RCC 7860 (cell line): ENCODE measurements around the gene EIF3D.
"Not testable (repeated sequence)": the region's sequence is repeated elsewhere in the genome, so short reads cannot be mapped to it uniquely, and the experiment has no call there.

ENCODE experiments used
- DNase-seq: peaks from one replicate; pipeline ENCODE4 v3.0.0-alpha.2; 2015; ENCODE audit warnings: low spot score
- FAIRE-seq: peaks from 2 replicates; lab custom pipeline; 2012; peaks lifted over from hg19 to GRCh38; lab: Jason Lieb, UNC

EIF3D gene

DNA sequence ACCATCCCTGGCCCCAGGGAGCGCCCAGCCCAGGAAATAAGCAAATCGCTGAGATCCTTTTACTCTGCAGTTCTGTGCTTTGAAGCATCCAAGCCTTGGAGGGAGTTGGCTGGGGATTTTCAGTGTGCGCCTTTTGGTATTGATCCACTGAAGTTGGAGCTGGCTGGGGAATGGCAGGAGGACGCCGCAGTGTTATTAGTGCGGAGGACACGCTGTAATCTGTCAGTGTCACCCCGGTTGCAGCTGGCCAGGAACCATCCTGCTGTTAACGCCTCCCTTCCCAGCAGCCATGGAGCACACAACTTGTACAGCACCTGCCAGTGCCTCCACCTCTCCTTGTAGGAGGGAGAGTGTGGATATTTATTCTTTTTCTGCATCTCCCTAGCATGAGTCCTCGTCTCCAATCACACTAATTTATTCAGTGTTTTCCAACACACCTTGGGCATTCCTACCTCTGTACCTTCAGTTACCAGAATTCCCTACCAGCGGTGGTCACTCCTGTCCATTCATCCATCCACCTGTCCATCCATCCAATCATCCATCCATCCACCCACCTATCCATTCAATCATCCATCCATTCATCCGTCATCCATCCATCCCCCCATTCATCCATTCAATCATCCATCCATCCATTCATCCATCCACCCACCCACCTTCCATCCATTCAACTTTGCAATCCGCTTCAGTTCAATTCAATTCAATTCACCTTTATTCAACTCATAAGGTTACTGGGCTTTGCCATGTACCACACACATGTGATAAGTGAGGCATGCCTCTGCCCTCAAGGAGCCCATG is 21.9 kb upstream of the EIF3D start:
- no peak for FAIRE-seq
- DNase-seq, result no peak

DNA sequence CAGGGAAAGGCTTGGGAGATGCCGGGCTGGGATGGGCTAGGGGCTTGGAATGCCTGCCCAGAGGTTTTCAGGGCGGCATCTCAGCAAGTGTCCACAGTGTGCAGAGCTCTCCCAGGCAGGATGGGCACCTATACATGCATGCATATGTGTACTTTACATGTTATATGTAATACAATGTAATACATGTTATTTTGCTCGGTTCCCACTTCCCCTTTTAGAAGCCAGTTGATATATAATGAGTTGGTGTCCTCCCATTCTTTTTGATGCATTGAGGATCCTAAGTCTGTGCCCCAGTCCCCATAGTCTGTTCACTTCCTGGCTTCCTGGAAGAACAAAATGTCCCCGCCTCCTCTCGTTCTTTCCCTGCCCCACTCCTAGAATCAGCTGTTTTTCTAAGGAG is 20.1 kb upstream of the EIF3D start:
- no peak for DNase-seq

DNA sequence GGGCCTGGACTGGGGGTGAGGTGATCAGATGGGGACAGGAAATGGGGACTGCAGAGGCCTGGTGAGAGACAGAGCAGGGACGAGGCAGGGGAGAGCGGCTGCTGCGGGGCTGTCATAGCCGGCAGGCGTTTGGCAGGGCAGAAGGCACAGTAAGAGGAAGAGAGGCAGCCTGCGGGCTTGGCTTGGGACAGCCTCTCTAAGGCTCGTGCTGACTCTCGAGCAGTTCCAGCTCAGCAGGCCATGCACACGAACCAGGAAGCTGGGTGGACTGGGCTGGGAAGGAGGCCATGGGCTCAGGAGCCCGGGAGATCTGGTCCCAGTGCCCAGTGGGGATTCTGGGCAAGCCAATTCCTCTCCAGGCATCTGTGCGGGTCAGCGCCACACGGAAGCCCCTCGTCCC is 19.6 kb upstream of the EIF3D start:
- DNase-seq (no peak), FAIRE-seq (no peak)

More for the DNA sequence above, 20.1 kb upstream of the EIF3D start:
- no peak for FAIRE-seq

DNA sequence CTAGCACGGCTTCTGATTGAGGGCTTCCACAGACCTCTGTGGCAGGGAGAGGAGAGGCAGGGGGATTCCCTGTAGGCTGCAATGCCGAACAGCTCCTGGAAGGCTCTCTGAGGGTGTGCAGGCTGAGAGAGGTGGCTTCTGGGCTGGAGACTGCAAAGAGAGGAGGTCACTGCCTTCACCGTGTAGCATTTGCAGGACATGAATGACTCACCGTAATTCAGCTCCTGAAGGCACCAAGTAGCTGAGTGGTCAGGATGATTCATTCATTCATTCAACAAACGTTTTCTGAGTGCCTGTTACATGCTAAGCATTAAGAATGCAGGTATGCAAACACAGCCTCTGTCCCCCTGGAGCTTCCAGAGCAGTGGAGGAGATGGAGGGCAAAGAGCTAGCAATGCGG is 18.0 kb upstream of the EIF3D start:
- FAIRE-seq, result peak; percentile 92
- DNase-seq, result peak; percentile 92

DNA sequence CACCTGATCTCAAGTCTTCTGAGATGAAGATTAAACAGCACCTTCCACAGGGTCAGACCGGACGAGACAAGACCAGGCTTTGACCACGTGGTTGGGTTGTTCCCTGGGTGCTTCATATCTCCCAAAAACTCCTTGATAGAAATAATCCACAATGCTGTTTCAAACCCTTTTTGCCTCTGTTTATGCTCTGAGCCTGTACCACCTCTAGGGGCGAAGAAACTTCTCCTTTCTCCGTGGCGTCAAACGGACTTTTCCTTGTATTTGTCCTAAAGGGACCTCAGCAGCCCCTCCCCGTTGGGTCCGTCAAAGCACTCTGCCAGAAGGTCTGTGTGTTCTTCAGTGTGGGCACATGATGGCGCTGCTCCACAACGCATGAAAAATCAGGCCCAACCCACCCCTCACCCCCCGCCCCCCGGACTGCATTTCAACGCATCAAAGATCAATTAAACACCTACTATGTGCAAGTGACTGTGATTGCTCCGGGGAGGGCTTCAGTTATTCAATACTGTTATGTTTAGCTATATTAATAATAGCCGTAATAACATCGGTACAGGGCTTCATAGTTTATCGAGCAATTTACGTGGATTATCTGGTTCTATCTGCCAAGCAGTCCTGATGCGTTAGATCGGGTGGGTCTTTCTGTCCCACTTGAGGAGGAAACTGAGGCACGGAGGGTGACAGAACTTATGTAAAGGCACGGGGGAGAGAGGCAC is 17.3 kb upstream of the EIF3D start:
- FAIRE-seq, result no peak
- DNase-seq, result no peak

DNA sequence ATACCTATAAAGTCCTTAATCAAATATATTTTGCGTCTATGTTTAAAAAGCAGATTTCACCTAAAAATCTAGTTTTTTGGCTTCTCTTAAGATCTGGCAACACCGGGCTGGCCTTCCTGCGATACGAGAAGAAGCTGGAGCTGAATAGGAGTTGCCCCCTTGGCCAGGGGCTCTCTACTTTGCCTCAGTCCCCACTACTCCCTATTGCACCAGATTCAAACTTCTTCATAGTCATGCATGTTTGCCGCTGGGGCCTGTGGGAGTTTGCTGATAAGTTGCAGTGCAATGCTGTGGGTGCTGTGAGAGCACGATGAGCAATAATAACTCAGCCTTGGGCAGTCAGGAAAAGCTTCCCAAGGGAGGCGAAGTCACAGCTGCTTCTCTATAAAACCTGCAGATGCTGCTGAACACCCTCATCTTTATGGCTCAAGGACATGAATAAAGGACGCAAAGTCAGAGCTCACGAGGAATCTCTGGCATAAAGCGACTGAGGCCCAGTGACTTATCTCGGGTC is 15.2 kb upstream of the EIF3D start:
- FAIRE-seq (no peak), DNase-seq (peak; percentile 59)

DNA sequence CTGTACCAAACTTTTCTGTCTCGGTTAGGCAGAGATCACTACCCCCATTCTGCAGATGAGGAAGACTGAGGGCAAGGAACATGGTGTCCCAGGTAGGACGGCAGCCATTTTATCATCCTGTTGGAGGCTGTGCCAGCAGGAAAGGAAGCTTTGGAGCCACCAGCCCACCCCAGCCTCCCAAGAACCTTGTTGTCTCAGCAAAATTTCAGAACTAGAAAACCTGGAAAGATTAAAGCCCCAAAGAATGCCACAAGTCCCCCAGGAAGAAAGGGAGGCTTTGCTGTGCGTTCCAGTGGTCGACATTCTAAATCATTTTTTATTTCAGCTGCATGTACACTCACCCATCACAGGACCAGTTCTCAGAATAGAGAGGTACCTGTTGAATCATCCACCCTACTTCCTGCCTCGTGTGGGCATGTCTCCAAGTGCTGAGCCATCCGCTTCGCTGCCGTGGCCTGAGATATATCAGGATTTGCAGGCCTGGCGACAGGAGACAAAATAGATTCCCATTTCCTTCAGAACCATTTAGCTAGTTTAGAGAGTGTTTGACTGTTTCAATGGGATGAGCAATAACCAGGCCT is 13.0 kb upstream of the EIF3D start:
- DNase-seq, result peak; percentile 98
- FAIRE-seq, result peak; percentile 98

DNA sequence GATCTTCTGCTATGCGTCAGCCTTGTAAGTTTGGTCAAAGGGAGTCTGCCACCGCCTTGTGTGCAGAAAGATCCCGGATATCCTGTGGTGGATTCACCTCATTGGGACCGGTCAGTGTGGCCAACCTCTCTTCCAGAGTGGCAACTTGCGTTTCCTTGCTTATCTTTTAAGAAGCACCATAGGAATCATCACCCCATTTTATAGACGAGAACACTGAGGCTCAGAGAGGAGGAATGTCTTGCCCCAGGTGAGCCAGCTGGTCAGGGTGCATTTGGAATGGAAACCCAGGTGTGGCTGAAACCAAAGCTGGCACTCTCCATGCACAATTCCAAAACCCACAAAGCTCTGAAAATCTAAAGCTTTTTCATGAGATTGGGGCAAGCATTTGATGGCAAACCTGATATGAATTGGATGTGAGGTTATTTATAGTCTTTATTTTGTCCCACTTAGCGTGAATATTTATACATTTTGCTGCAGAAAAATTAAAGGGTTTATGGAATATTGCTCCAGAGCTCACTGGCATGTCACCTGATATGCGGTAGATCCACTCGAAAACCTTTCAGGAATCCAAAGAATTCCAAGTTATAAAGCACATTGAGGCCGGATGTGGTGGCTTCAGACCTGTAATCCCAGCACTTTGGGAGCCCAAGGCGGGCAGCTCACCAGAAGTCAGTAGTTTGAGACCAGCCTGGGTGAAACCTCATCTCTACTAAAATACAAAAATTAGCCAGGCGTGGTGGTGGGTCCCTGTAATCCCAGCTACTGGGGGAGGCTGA is 12.1 kb upstream of the EIF3D start:
- DNase-seq (peak; percentile 92), FAIRE-seq (peak; percentile 95)

DNA sequence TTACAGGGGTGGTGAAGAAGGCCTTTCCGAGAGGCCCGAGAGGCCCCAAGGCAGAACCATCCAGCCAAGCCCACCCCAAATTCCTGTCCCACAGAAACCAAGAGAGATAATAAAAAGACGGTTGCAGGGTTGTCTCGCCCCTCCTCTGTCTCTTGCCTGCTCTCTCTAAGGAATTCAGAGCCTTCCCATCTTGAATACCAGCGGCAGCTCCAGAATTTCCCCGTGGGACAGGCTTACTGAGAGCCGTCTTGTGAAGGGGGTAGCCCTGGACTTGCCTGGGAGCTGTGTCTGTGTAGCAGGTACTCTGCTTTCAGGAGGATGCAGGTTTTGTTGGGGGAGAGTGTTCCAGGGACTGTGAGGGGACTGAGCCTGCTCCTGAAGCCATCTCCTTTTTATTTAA is 9.6 kb upstream of the EIF3D start:
- FAIRE-seq (no peak), DNase-seq (no peak)

DNA sequence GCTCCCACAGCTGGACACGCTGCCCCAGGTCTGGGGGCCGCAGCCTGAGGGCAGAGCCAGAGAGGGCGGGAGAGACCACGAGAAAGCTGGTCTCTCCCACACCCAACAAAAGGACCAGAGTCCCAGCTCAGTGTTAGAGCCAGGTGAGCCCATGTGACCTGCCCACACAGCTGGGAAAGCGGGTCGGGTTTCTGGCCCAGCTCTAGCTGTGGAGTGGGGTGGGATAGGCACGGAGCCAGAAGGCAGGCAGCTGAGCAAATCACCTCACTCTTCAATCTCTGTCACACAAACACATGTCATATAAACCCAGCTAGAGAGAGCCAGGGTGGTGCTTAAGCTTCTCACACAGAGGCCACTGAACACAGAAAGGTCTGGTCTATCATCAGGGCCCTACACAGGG is 7.8 kb upstream of the EIF3D start:
- no peak for DNase-seq
- FAIRE-seq, result no peak

DNA sequence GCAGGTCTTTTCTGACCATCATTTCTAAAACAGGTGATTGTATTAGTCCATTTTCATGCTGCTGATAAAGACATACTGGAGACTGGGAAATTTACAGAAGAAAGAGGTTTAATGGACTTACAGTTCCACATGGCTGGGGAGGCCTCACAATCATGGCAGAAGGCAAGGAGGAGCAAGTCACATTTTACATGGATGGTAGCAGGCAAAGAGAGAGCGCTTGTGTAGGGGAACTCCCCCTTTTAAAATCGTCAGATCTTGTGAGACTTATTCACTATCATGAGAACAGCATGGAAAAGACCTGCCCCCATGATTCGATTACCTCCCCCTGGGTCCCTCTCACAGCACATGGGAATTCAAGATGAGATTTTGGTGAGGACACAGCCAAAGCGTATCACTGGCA is 4.4 kb upstream of the EIF3D start:
- not testable (repeated sequence) for FAIRE-seq, DNase-seq

DNA sequence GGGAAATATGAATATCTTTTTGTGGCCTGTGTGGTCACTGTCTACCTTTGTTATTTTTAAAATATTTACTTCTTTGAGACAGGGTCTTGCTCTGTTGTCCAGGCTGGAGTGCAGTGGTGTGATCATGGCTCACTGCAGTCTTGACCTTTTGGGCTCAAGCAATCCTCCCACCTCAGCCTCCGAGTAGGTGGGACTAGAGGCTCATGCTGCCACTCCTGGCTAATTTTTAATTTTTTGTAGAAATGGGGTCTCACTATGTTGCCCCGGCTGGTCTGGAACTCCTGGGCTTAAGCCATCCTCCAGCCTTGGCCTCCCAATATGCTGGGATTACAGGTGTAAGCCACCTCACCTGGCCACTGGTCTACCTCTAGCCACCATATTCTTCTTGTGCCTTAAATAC is 3.5 kb upstream of the EIF3D start:
- FAIRE-seq, result no peak

DNA sequence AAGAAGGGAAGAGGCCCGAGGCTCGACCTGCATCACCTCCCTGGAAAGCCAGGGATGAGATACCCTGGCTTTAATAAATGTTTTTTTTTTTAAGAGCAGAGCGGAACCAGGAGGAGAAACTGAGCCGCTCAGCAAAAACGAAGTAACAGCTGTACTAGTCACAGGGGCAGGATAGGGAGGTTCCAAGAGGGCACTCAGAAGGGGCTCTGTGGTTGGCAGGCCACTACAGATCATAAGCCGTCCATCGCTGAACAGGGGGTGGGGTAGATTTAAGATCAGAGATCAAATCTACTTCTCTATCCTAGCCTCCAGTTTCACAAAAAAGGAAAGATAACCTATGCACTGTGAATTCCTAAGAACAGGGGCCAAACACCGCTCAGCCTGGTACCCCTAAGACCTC is 625 bp downstream of the EIF3D start:
- FAIRE-seq, result no peak
- no peak for DNase-seq

More for the DNA sequence above, 3.5 kb upstream of the EIF3D start:
- no peak for DNase-seq

DNA sequence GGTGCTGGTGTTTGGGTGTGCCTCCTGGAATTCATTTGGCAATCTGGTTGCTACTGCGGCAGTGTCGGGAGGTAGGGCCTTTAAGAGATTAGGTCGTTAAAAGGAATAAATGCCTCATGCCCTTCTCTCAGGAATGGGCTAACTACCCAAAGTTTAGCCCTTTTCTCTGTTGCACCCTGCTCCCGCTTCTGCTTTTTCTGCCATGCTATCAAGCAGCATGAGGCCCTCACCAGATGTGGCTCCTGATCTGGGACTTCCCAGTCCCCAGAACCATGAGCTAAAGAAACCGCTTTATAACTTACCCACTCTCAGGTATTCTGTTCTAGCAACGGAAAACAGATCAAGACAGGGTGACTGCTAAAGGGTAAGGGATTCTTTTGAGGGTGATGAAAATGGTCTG is 6.3 kb downstream of the EIF3D start:
- DNase-seq (no peak), FAIRE-seq (no peak)

DNA sequence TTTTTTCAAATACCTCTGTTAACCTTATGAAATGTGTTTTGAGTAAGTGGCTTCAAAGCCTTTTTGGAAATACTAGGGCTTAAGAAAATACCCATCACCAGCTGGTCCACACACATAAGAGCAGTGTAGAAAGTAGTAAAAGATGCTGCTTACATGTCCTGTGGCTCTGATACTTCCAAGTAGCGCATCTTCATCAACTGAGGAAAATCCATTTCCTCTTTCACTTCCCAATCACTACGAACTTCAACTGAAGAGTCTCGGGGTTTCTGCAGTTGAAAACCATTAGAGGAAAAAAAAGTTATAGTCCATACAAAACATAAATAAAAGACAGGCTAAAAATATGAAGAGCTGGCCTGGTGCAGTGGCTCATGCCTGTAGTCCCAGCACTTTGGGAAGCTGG is 8.5 kb downstream of the EIF3D start:
- FAIRE-seq (no peak), DNase-seq (no peak)

DNA sequence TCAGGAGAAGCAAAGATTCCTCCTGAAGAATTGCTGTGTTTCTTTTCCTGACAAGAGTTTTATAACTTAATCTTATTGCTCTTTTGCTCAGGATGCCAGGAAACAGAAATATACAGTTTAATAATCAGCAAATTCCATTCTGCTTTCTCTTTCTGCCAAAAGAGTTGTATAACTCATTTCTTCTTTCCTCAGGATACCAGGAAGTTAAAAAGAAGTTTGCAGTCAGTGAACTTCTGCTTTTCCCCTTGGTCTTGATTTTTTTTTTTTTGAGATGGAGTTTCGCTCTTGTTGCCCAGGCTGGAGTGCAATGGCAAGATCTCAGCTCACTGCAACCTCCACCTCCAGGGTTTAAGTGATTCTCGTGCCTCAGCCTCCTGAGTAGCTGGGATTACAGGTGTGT is 9.1 kb downstream of the EIF3D start:
- FAIRE-seq, DNase-seq: not testable (repeated sequence)

DNA sequence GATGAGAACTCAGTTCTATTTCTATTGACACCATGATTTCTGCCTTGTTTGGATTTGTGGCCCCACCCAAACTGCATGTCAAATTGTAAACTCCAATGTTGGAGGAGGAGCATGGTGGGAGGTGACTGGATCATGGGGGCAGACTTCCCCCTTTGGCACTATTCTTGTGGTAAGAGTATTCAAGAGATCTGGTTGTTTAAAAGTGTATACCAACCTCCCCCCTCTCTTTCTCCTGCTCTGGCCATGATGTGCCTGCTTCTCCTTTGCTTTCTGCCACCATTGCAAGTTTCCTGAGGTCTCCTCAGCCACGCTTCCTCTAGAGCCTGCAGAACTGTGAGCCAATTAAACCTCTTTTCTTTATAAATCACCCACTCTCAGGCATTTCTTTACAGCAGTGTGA is 14.2 kb downstream of the EIF3D start:
- no peak for DNase-seq
- no peak for FAIRE-seq

DNA sequence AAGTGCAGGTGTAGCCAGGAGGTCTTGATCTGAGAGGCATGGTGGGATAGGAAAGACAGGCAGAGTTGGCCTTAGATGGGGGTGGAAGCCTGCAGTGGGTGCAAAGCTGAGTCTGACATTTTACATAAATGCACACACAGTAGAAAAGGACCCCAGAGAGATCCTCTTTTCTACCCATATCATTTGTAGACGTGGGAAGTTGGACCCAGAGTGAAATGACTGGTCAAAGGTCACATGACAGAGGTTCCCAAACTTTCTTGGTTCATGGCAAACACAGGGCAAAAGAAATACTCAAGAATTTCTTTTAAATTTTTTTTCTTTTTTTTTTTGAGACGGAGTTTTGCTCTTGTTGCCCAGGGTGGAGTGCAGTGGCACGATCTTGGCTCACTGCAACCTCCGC is 16.0 kb downstream of the EIF3D start:
- DNase-seq, result no peak
- no peak for FAIRE-seq

DNA sequence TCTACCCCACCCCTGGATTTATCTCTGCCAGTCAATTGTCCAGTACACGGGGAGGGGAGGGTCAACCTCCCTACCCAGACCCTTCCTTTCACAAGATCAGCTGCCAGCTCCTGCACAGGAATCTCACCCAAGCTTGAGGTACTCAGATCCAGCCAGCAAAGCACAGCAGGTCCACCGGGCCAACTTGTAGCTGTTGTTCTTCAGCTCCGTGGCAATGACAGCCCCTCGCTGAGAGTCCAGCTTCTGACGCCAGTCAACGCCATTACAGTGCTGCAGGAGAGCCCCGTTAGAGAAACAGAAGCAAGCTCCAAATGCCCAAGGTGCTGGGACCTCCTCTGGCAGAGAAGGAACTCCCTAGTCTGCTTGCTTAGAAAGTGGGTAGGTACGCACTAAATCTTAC is 16.6 kb downstream of the EIF3D start:
- DNase-seq (no peak), FAIRE-seq (no peak)

DNA sequence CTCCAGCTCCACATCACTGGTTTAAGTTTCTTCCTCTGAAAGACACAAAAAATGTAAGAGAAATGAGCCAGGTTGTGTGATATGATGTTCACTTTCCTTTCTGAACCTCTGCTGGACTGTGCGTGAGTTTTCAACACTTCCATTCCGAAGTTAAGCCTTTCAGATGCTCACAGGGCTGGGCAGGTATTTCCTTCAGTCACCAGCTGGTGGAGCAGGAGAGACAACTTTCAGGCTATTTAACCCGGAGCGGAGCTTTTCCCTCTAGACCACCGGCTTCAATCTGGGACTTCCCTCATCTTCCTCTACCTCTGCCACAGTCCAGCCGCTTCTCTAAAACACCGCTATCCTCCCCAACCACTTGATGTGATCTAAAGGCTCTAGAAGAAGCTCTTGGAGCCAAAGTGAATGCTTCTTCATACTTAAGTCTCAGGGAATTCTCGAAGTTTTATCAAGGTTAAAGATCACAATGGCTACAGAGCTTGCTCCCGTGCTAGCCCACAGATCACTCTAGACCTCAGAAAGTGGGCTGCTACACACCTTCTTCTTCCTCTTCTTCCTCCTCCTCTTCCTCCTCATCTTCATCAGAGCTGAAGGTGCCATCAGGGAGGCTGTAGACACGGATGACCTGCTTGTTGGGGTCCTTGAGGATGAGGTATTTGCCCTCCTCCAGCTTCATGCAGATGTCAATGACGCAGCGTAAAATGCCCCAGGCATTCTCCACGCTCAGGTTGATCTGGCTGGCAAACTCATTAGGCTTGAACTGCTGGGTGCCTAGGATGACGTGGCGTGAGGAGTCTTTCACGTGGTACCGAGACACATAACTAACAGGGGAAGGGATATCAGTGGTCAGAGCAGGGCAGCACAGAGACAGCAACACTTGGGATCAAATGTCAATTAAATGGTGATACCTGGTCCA is 17.7 kb downstream of the EIF3D start:
- FAIRE-seq (no peak), DNase-seq (peak; percentile 30)
